Measurements from ENCODE around the gene LIPH. TPM values are rescaled to one million over a fixed set of nuclear protein-coding genes. Genes with fewer than 3 reads are reported as not detected.

The LIPH gene
- polyA plus RNA-seq, 1 donor from 2014 or later: 0.05 TPM

DNA sequence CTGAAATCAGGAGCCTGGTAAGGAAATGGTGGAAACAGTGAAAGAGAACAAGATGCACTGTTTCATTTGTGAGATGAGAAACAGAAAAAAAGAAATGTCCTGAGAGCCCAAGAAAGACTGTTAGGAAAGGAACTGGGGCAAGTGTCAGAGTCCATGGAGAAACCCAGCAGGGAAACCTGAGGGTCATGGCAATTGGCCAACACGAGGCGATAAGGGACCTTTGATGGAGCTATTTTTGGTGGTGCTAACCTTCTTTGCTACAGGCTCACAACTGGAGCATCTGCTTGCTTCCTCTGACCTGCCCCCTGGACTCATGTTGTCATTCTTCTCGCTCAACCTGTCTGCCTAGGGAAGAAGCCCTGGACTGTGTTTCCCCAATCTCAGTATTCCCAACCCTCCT, 49.4 kb downstream of the LIPH start:
- no peaks in the 10 kb centered on the region for H3K27me3 ChIP-seq (ENCODE audit: insufficient read depth, low read depth, low read length)
- no peaks in the 10 kb centered on the region for H3K9me3 ChIP-seq (ENCODE audit: low read length)
- no peaks in the 10 kb centered on the region for H3K79me2 ChIP-seq (replicated peaks; ENCODE audit: insufficient read depth, low read length)
- H3K27ac ChIP-seq (ENCODE audit: low read length): no peak overlapping the region
- no peak overlapping the region for H3K4me3 ChIP-seq (ENCODE audit: low read length)
- no peak for TF ChIP-seq POLR2AphosphoS5 (IDR thresholded peaks at IDR 0.05)
- TF ChIP-seq EP300 (conservative IDR thresholded peaks at IDR 0.05; ENCODE audit: poor library complexity, severe bottlenecking): no peak
- TF ChIP-seq TAF1 (IDR thresholded peaks at IDR 0.05; ENCODE audit: low read depth): no peak
- no peak for TF ChIP-seq RAD21 (conservative IDR thresholded peaks at IDR 0.05)
- TF ChIP-seq SMC3 (conservative IDR thresholded peaks at IDR 0.05; ENCODE audit: poor library complexity): no peak
- TF ChIP-seq, protein P1, sequence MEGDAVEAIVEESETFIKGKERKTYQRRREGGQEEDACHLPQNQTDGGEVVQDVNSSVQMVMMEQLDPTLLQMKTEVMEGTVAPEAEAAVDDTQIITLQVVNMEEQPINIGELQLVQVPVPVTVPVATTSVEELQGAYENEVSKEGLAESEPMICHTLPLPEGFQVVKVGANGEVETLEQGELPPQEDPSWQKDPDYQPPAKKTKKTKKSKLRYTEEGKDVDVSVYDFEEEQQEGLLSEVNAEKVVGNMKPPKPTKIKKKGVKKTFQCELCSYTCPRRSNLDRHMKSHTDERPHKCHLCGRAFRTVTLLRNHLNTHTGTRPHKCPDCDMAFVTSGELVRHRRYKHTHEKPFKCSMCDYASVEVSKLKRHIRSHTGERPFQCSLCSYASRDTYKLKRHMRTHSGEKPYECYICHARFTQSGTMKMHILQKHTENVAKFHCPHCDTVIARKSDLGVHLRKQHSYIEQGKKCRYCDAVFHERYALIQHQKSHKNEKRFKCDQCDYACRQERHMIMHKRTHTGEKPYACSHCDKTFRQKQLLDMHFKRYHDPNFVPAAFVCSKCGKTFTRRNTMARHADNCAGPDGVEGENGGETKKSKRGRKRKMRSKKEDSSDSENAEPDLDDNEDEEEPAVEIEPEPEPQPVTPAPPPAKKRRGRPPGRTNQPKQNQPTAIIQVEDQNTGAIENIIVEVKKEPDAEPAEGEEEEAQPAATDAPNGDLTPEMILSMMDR (IDR thresholded peaks at IDR 0.05; ENCODE audit: poor library complexity, severe bottlenecking): no peak
- TF ChIP-seq REST (IDR thresholded peaks at IDR 0.05; ENCODE audit: borderline replicate concordance): no peak
- TF ChIP-seq EZH2 (IDR thresholded peaks at IDR 0.05; ENCODE audit: borderline replicate concordance, insufficient read depth, low read length, poor library complexity, severe bottlenecking): no peak
- no peak for TF ChIP-seq MXI1 (conservative IDR thresholded peaks at IDR 0.05; ENCODE audit: poor library complexity, severe bottlenecking)
- H3K4me2 ChIP-seq (ENCODE audit: low read length): no peak overlapping the region
- H3K9ac ChIP-seq (ENCODE audit: low read length): no peak overlapping the region
- H3F3A ChIP-seq (ENCODE audit: insufficient read depth, low read length, poor library complexity, severe bottlenecking): no peaks in the 10 kb centered on the region
- no peaks in the 10 kb centered on the region for H3K9me2 ChIP-seq (ENCODE audit: insufficient read depth, low read length)
- no peaks in the 10 kb centered on the region for H4K20me1 ChIP-seq (ENCODE audit: insufficient read depth)
- no peak overlapping the region for H2AFZ ChIP-seq (ENCODE audit: low read depth, low read length)
- H3K36me3 ChIP-seq (ENCODE audit: insufficient read depth, low read length): no peaks in the 10 kb centered on the region

- H3K36me3 ChIP-seq (ENCODE audit: insufficient read depth, low read length): no peaks in the 10 kb centered on the region
- peak within 1 kb of the TSS; percentile 52 for H3K4me2 ChIP-seq (ENCODE audit: low read length)
- H3F3A ChIP-seq (ENCODE audit: insufficient read depth, low read length, poor library complexity, severe bottlenecking): no peaks in the 10 kb centered on the region
- no peaks in the 10 kb centered on the region for H4K20me1 ChIP-seq (ENCODE audit: insufficient read depth)
- H3K9ac ChIP-seq (ENCODE audit: low read length): peak within 1 kb of the TSS; percentile 86
- peak within 1 kb of the TSS; percentile 98 for H3K4me3 ChIP-seq (ENCODE audit: low read length)
- no peaks in the 10 kb centered on the region for H3K9me2 ChIP-seq (ENCODE audit: insufficient read depth, low read length)
- H3K79me2 ChIP-seq (replicated peaks; ENCODE audit: insufficient read depth, low read length): peaks cover 6% of the 10 kb centered on the region
- H3K27ac ChIP-seq (ENCODE audit: low read length): peak within 1 kb of the TSS; percentile 73
- H3K27me3 ChIP-seq (ENCODE audit: insufficient read depth, low read depth, low read length): no peaks in the 10 kb centered on the region
- no peaks in the 10 kb centered on the region for H3K9me3 ChIP-seq (ENCODE audit: low read length)
- peak within 1 kb of the TSS; percentile 92 for H2AFZ ChIP-seq (ENCODE audit: low read depth, low read length)
- TF ChIP-seq POLR2AphosphoS5 (IDR thresholded peaks at IDR 0.05) (peak; percentile 71), EP300 (conservative IDR thresholded peaks at IDR 0.05; ENCODE audit: poor library complexity, severe bottlenecking) (no peak), RAD21 (conservative IDR thresholded peaks at IDR 0.05) (peak; percentile 50), TAF1 (IDR thresholded peaks at IDR 0.05; ENCODE audit: low read depth) (peak; percentile 53), MXI1 (conservative IDR thresholded peaks at IDR 0.05; ENCODE audit: poor library complexity, severe bottlenecking) (peak; percentile 83), SMC3 (conservative IDR thresholded peaks at IDR 0.05; ENCODE audit: poor library complexity) (peak; percentile 53), REST (IDR thresholded peaks at IDR 0.05; ENCODE audit: borderline replicate concordance) (peak; percentile 51), EZH2 (IDR thresholded peaks at IDR 0.05; ENCODE audit: borderline replicate concordance, insufficient read depth, low read length, poor library complexity, severe bottlenecking) (no peak)
- TF ChIP-seq, protein P1 (IDR thresholded peaks at IDR 0.05; ENCODE audit: poor library complexity, severe bottlenecking): peak; percentile 63
Observed at GRCh38 chr3:185498503-185499396, 53.6 kb downstream of the LIPH start, which contains the start of gene TMEM41A. TMEM41A (minus strand) TSS chr3:185499035; CDS start chr3:185498961, 74 bp downstream.

Data from neural cell (in vitro differentiated cells).